Fibroblast of the aortic adventitia (primary cell): ENCODE results near the gene SLC24A1. TPM values are rescaled to one million over a fixed set of nuclear protein-coding genes. Genes with fewer than 3 reads are reported as not detected.

Source experiments
- DNase-seq: peaks from one replicate; pipeline ENCODE4 v3.0.0-alpha.2; 2010; ENCODE audit warnings: low read depth
- H3K4me3 ChIP-seq: 2 replicates; pipeline ENCODE4 v1.5.1; 2011; ENCODE audit warnings: low read depth, mild to moderate bottlenecking, control low read depth, low read length, moderate library complexity
- CTCF ChIP-seq: IDR thresholded peaks from 2 replicates; pipeline ENCODE4 v1.5.1; 2011; ENCODE audit warnings: mild to moderate bottlenecking, low read length, control low read depth, inconsistent platforms; ENCODE audit not compliant: insufficient read depth
- total RNA-seq: library from RNA; depleted of rRNA; stranded (reverse); fragments of >200 nt; gene quantifications from 2 replicates; pipeline ENCODE4 v1.2.3, GENCODE V29; 2012; ENCODE audit warnings: low replicate concordance

Gene SLC24A1
- total RNA-seq, 1 donor = 7.9 TPM

- H3K4me3 ChIP-seq = no peak overlapping the region
- no peak for TF ChIP-seq CTCF
- DNase-seq = no peak
Measured at GRCh38 chr15:65631503-65631902, 9.8 kb downstream of the SLC24A1 start.

GRCh38 chr15:65632780-65633375 lies 11.1 kb downstream of the SLC24A1 start:
- no peak overlapping the region for H3K4me3 ChIP-seq
- no peak for TF ChIP-seq CTCF
- no peak for DNase-seq

- TF ChIP-seq CTCF = no peak
- no peak for DNase-seq
- no peak overlapping the region for H3K4me3 ChIP-seq
Measured at GRCh38 chr15:65633752-65634151, 12.0 kb downstream of the SLC24A1 start.

GRCh38 chr15:65634356-65634755 lies 12.6 kb downstream of the SLC24A1 start:
- no peak overlapping the region for H3K4me3 ChIP-seq
- no peak for DNase-seq
- TF ChIP-seq CTCF = no peak

GRCh38 chr15:65638109-65638508 lies 16.4 kb downstream of the SLC24A1 start:
- DNase-seq = no peak
- H3K4me3 ChIP-seq = no peak overlapping the region
- no peak for TF ChIP-seq CTCF

- no peak overlapping the region for H3K4me3 ChIP-seq
- peak; percentile 83 for TF ChIP-seq CTCF
- DNase-seq = peak; percentile 86
Measured at GRCh38 chr15:65638681-65639089, 16.9 kb downstream of the SLC24A1 start.

GRCh38 chr15:65639509-65639908 lies 17.8 kb downstream of the SLC24A1 start:
- no peak for TF ChIP-seq CTCF
- H3K4me3 ChIP-seq = no peak overlapping the region
- no peak for DNase-seq
